ENCODE results near the gene PPFIA3.

- TF ChIP-seq YY1 (IDR thresholded peaks at IDR 0.05; ENCODE audit: insufficient read depth, insufficient read length) (no peak), ZNF274 (IDR thresholded peaks at IDR 0.05; ENCODE audit: low read depth, low read length) (no peak), SUZ12 (IDR thresholded peaks at IDR 0.05; ENCODE audit: extremely low read depth, insufficient read depth, insufficient read length) (no peak)
Observed at GRCh38 chr19:49109569-49110233, 9.6 kb upstream of the PPFIA3 start.

Data from NT2/D1 (cell line).